ENCODE measurements around the gene KATNAL1.

The KATNAL1 gene

GRCh38 chr13:30339738-30340330 lies 32.5 kb upstream of the KATNAL1 start:
- TF ChIP-seq CTCF (IDR thresholded peaks at IDR 0.05; ENCODE audit: low read depth, low read length): no peak
- no peak for DNase-seq (ENCODE audit: extremely low read depth, low read depth)

GRCh38 chr13:30338952-30339351 lies 31.6 kb upstream of the KATNAL1 start:
- no peak for TF ChIP-seq CTCF (IDR thresholded peaks at IDR 0.05; ENCODE audit: low read depth, low read length)
- DNase-seq (ENCODE audit: extremely low read depth, low read depth): no peak

- DNase-seq (ENCODE audit: extremely low read depth, low read depth): no peak
- no peak for TF ChIP-seq CTCF (IDR thresholded peaks at IDR 0.05; ENCODE audit: low read depth, low read length)
These were observed 31.0 kb upstream of the KATNAL1 start for GRCh38 chr13:30338331-30338851.

GRCh38 chr13:30337061-30337610 lies 29.8 kb upstream of the KATNAL1 start:
- no peak for TF ChIP-seq CTCF (IDR thresholded peaks at IDR 0.05; ENCODE audit: low read depth, low read length)
- no peak for DNase-seq (ENCODE audit: extremely low read depth, low read depth)

- TF ChIP-seq CTCF (IDR thresholded peaks at IDR 0.05; ENCODE audit: low read depth, low read length): peak; percentile 29
- no peak for DNase-seq (ENCODE audit: extremely low read depth, low read depth)
These were observed 27.5 kb upstream of the KATNAL1 start for GRCh38 chr13:30334663-30335386.

GRCh38 chr13:30333616-30334015 lies 26.3 kb upstream of the KATNAL1 start:
- TF ChIP-seq CTCF (IDR thresholded peaks at IDR 0.05; ENCODE audit: low read depth, low read length): no peak
- no peak for DNase-seq (ENCODE audit: extremely low read depth, low read depth)
